KBM-7 (cell line): ENCODE results near the gene EDAR.

Source experiments
- DNase-seq: peaks from one replicate; pipeline ENCODE4 v3.0.0-alpha.2; 2015
- in situ Hi-C: fragments of 300-500 bp; cut with MboI; formaldehyde crosslinking; loops from 2 replicates; pipeline ENCODE4 v1.14.3; 2020; ENCODE audit warnings: low sequenced_read_pairs, low pct_unique_long_range_greater_than_20kb, mixed read lengths

The EDAR gene

GRCh38 chr2:108971661-108972566 is 17.1 kb downstream of the EDAR start:
- in situ Hi-C loops: no loop called here
- no peak for DNase-seq

- DNase-seq: no peak
- in situ Hi-C loops: no loop called here
These were observed 18.7 kb downstream of the EDAR start for GRCh38 chr2:108970369-108970768.

- no peak for DNase-seq
- in situ Hi-C loops: no loop called here
These were observed 19.2 kb downstream of the EDAR start for GRCh38 chr2:108969856-108970255.

- no peak for DNase-seq
- in situ Hi-C loops: no loop called here
These were observed 20.4 kb downstream of the EDAR start for GRCh38 chr2:108968619-108969018.

- in situ Hi-C loops: no loop called here
- DNase-seq: no peak
These were observed 21.3 kb downstream of the EDAR start for GRCh38 chr2:108967757-108968156.

- DNase-seq: no peak
- in situ Hi-C loops: no loop called here
These were observed 23.3 kb downstream of the EDAR start for GRCh38 chr2:108965540-108966289.

- DNase-seq: no peak
- in situ Hi-C loops: no loop called here
These were observed 26.0 kb downstream of the EDAR start for GRCh38 chr2:108963057-108963456.

GRCh38 chr2:108961796-108962195 is 27.2 kb downstream of the EDAR start:
- DNase-seq: no peak
- in situ Hi-C loops: no loop called here

GRCh38 chr2:108960006-108960405 is 29.0 kb downstream of the EDAR start:
- in situ Hi-C loops: no loop called here
- DNase-seq: no peak

GRCh38 chr2:108959401-108959800 is 29.6 kb downstream of the EDAR start:
- in situ Hi-C loops: no loop called here
- no peak for DNase-seq

- no peak for DNase-seq
- in situ Hi-C loops: no loop called here
These were observed 30.2 kb downstream of the EDAR start for GRCh38 chr2:108958632-108959341.

- no peak for DNase-seq
- in situ Hi-C loops: no loop called here
These were observed 31.0 kb downstream of the EDAR start for GRCh38 chr2:108958002-108958401.

GRCh38 chr2:108956375-108956774 is 32.6 kb downstream of the EDAR start:
- in situ Hi-C loops: no loop called here
- no peak for DNase-seq

- in situ Hi-C loops: no loop called here
- DNase-seq: no peak
These were observed 38.5 kb downstream of the EDAR start for GRCh38 chr2:108950369-108951135.

- in situ Hi-C loops: no loop called here
- DNase-seq: no peak
These were observed 39.4 kb downstream of the EDAR start for GRCh38 chr2:108949316-108950239.

- in situ Hi-C loops: no loop called here
These were observed 41.6 kb downstream of the EDAR start for GRCh38 chr2:108947271-108947907.

GRCh38 chr2:108946442-108946841 is 42.6 kb downstream of the EDAR start:
- in situ Hi-C loops: no loop called here
- no peak for DNase-seq

More at GRCh38 chr2:108947271-108947907, 41.6 kb downstream of the EDAR start:
- DNase-seq: no peak

GRCh38 chr2:108945969-108946368 is 43.1 kb downstream of the EDAR start:
- no peak for DNase-seq
- in situ Hi-C loops: no loop called here
